Right hindlimb (tissue), 1 donor: ENCODE results near the gene ST13.
"Not testable (repeated sequence)": the region's sequence is repeated elsewhere in the genome, so short reads cannot be mapped to it uniquely, and the experiment has no call there.

ENCODE experiments used
- DNase-seq: peaks from one replicate; pipeline ENCODE4 v3.0.0-alpha.2; 2018

The ST13 gene

DNA sequence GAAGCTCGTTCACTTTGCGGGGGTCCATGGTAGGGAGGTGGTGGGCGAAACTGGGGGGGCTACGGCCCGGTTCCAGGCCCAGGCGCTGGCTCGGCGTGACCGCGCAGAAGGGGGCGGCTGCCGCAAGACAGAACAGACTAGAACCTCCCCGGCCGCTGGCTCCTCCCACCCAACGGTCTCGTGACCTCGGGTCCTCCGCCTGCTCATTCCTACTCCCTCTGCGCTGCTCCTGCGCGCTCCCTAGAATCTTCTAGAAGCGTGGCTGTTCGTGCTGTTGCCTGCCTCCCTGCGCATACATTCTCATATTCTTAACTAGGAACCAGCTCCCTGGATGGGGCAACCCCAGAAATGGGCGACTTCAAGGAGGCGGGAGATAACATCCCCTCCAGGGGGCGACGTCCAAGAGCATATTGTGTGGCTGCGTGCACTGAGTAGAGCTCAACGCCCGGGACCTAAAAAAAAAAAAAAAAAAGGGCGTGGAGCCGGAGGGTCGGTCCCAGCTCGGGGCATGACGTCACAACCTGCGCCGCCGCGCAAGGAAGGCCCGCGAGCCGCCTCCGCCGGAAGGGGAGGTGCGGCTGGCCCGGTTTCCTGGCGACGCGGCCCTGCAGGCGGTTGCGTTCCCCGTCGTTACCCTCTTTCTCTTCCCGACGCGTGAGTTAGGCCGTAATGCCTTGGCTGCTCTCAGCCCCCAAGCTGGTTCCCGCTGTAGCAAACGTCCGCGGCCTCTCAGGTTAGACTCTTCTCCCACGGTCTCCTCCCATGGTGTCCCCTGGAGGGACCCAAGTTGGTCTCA lies at the start of gene ST13, which contains the start of gene XPNPEP3:
Gene ST13 (minus strand): TSS at position 127 of the 796 bp plus-strand sequence. CDS start 99 bp downstream, at position 28.
Gene XPNPEP3 (plus strand): TSS at position 636 of the 796 bp plus-strand sequence. CDS start 34 bp downstream, at position 670.
- peak; percentile 98 for DNase-seq

DNA sequence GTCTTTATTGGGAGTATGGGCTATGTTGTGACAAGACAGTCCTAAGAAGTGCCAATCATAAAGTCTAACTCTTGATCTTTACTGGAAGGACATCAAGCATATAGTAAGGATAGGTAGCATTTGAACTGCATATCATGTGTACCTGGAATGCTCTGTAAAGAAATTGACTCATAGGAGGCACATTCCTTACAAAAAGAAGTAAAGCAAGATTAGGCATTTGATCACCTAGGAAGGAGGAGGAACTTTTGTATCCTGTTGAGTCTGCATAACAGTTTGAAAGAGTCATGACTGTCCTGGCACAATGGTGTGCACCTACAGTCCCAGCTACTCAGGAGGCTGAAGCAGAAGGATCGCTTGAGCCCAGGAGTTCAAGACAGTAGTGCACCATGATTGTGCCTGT lies 47.7 kb upstream of the ST13 start:
- DNase-seq, result no peak

DNA sequence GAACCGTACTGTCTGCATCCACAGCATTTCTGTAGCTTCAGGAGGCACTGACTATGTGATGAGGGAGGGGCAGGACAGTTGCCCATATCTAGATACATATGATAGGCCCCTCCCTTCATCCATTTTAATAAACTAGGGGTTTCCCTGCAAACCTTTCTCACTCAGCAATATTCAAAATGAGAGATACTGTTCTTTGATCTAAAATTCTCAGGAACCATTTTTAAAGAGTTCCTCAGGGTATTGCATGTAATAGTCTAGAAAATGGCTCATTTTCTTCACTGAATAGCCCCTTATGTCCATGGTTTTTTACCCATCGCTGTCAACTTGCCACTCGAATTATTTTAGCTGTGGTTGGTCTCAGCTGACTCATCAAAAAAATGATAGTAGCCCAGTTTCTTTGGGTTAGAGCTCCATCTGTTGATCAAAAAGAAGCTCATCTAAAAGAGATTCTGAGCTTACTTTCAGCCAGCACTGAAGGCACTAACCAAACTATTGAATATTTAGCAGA lies 42.5 kb upstream of the ST13 start:
- DNase-seq, result no peak

DNA sequence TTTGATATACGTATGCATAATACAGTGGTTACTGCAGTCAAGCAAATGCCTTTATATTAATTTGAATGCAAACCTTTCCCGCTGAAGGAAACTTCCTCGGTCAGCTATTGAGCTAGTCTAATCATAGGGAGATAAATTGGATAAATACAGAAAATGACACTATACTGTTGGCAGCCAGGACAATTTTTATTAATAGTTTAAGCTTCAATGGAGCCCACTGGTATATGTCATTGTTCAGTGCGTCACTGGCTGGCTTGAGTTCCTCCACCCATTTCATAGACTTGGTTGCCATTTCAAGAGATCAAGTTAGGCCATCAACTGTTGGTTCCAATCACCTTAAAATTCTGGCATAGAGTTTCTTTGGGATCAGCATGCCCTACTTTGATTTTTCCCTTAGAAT lies 38.0 kb upstream of the ST13 start:
- DNase-seq, result no peak

DNA sequence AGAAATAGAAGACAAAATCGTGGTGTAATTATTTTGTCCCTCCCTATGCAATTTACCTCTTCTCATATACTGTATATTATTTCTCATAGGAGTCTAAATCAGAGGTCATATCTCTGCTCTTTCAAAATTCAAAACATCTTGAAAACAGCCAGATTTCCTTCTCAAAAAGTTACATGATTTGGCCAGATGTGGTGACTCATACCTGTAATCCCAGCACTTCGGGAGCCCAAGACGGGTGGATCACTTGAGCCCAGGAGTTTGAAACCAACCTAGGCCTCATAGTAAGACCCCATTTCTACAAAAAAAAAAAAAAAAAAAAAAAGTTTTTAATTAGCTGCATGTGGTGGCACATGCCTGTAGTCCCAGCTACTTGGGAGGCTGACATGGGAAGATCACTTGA lies 34.4 kb upstream of the ST13 start:
- no peak for DNase-seq

DNA sequence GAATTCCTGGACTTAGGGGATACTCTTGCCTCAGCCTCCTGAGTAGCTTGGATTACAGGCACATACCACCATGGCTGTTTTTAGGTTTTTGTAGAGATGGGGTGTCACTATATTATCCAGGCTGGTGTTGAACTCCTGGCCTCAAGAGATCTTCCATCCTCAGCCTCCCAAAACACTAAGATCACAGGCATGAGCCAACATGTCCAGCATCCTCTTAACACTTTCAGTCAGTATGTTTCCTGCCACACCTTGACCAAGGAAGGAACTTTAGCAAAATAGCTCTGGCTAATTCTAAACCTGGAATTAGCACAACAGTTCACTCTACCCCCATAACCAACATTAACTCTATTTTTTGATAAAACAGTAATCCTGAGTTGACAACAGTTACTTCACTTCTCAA lies 32.7 kb upstream of the ST13 start:
- no peak for DNase-seq

DNA sequence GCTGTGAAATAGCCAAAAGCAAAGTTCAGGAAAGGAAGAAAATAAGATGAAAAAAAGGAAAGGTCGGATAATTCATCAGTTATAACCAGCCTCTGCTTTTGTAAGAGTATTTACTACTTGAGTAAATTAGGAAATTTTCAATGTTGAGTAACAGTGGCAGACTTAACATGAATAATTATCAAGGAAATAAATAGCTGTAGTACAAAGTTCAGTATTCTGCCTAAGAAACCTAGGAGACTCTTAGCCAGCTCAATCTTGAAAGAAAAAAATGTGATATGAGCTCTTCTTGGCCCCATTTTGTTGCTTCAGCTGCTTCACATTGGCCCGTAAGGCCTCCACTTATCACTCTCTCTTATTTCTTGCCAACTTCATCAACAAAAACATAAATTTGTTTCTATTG lies 22.5 kb upstream of the ST13 start:
- no peak for DNase-seq

DNA sequence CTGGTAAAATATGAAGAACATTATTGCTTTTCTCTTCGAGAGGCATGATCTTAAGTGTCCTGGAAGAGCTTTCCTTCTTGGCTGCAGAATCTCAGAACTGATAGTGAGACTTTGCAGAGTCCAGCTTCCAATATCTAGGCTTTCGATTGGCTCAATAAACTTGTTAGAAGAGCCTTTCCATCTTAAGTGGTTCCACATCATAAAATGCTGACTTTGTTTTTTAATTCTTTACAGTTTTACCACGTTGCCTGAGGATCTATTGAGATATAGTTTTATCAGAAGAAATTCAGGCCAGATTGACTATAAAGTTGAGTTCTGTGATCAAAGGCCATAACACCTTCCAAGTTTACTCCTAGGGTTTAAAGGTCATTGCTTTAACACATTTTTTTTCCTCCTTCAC lies 21.0 kb upstream of the ST13 start:
- DNase-seq, result no peak

DNA sequence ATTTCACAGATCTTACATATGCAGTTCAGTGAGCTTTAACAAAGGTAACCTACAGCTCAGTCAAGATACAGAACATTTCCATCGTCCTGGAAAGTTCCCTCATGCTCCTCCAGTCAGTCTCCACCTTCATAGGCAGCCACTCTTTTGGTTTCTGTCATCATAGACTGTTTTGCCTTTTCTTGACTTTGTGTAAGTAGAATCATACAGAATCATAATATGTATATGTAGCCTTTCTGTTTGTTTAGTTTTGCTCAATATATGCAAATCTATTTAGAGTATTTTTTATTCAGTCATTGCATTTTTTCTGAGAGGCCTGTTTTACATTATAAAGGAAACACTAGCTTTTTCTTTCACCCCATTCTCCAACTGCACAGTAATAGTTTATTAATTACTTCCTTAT lies 20.5 kb upstream of the ST13 start:
- DNase-seq, result no peak

DNA sequence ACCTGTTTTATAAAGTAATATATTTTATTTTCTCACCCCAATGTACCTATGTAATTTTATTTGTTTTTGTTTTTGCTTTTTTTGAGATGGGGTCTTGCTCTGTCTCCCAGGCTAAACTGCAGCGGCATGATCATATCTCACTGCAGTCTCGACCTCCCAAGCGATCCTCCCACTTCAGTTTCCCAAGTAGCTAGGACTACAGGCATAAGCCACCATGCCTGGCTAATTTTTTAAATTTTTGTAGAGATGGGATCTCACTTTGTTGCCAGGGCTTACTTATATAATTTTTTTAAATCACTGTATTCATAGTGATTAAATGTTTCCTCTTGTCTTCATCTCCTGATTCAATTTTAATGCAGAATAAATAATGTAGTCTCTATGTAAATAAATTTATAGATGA lies 18.7 kb upstream of the ST13 start:
- no peak for DNase-seq

DNA sequence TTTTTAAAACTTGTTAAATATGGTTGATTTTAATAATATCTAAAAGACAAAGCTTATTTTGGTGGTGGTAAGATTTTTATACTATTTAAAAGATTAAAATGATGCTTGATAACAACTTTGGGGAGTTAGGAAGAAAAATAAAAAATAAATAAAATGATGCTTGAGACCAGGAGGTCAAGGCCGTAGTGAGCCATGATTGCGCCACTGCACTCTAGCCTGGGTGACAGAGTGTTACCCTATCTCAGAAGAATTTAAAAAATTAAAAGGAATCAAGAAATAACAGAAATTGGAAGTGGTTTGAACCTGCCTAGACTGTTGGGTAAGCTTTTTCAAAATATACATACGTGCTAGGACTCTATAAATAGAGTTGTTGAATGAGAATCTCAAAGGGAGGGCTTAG lies 17.6 kb upstream of the ST13 start:
- DNase-seq, result no peak

DNA sequence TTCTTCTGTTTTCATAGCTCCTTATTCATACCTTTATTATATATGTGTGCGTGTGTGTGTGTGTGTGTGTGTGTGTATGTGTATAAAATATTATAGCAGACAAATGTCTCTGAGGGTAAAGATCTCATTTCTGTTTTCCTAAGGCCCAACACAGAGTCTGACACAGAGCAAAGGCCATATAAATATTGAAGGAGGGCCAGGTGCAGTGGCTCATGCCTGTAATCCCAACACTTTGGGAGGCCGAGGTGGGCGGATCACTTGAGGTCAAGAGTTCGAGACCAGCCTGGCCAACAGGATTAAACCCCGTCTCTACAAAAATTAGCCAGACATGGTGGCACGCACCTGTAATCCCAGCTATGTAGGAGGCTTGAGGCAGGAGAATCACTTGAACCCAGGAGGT lies 11.9 kb upstream of the ST13 start:
- DNase-seq, result not testable (repeated sequence)

DNA sequence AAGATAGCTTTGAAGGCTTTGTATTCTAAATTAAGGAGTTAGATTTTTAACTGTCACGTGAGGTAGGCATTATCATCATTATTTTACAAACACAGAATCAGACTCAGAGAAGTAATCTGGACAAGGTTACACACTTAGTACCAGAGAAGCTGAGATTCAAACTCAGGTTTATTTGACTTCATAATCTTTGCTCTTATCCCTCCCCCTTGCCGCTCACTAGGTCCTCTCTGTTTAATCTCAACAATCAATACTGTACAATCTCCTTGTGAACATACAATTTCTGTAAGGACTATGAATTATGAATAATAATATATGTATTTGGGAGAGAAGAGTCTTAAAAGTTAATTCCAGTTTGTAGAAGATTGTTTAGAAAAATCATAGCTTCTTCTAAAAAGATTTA lies 10.7 kb upstream of the ST13 start:
- DNase-seq, result no peak

DNA sequence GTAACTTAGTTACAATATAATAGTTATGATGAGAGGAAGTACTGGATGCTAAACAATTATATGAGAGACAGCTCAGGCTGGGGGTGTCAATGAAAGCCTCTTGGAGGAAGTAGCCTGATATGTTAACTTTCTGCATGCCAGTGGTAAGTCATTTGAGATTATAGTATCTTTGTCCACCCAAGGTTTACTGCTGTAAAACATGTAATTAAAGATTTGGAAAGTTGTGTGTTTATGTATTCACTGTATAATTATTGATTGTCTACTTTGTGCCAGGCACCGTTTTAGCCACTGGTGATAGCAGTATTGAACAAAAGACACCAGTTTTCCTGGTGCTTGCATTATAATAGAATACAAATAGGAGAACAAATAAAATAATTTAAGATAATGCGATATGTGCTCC lies 6.1 kb upstream of the ST13 start:
- no peak for DNase-seq

DNA sequence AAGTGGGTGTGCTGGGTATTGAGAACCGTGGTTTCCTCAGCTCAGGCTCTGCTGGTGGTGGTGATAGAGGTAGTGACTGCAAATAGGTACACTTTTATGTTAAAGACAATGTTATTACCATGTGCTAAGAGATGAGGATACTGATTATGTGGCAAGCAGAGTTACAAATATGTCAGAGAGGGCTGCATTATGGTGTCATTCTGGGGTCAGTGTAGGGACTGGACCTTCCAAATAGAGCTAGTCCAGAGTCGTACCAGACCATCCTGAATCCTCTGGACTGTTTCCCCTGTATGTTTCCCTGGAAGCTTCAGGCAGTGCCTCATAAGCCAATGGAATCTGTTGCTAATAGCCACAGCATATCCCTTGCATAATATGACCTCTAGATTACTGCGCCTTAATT lies 5.6 kb upstream of the ST13 start, which contains the start of gene DNAJB7:
Gene DNAJB7 (minus strand): TSS at position 101 of the 400 bp plus-strand sequence. CDS start 119 bp downstream, outside the sequence.
- no peak for DNase-seq

DNA sequence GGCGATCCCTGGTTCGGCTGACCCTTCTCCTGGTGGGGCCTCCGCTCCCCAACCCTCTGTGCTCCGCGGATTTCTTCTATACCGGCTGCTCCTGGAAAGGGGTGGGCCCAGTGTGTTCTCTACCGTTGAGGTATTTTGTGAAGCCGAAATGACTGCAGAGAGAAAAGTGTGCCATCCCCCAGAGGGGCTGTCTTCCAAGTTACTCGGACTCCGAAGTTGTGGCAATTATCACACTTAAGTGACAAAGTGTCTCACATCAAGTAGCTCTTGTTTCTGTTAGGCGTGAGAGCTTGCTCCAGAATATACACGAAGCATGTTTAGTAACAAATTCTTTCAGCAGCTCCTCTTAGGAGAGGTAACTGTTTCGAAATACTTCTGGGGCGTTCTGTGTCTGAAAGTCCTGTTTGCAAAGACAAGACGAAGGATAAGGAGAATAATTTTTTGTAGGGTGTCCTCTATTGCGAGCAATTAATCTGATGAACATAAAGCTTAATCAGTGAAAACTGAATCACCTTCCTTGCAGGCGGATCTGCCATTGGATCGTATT lies 943 bp upstream of the ST13 start:
- DNase-seq, result no peak

DNA sequence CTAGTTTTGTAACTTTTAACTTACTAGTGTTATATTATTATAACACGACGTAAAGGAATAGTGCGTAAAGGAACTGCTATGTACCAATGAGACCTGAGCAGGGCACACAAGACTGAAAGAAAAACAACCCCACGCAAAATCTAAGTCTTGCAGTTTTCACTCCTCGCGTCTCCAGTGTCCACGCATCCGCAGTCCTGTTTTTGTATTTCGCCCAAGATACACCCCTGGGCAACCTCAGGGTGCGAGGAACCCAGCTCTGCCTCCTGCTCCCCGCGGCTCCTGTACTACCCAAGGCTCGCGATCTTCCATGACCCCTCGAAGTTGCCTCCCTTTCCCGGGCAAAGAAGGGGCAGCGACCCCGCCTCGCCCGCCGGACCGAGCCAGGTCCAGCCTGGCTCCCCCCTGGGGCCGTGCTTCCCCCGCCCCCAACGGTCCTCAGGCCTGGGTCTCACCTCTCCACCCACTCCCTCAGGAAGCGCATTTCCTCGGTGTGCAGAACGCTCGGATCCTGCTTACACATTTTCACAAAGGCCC lies 393 bp downstream of the ST13 start:
- DNase-seq, result no peak

DNA sequence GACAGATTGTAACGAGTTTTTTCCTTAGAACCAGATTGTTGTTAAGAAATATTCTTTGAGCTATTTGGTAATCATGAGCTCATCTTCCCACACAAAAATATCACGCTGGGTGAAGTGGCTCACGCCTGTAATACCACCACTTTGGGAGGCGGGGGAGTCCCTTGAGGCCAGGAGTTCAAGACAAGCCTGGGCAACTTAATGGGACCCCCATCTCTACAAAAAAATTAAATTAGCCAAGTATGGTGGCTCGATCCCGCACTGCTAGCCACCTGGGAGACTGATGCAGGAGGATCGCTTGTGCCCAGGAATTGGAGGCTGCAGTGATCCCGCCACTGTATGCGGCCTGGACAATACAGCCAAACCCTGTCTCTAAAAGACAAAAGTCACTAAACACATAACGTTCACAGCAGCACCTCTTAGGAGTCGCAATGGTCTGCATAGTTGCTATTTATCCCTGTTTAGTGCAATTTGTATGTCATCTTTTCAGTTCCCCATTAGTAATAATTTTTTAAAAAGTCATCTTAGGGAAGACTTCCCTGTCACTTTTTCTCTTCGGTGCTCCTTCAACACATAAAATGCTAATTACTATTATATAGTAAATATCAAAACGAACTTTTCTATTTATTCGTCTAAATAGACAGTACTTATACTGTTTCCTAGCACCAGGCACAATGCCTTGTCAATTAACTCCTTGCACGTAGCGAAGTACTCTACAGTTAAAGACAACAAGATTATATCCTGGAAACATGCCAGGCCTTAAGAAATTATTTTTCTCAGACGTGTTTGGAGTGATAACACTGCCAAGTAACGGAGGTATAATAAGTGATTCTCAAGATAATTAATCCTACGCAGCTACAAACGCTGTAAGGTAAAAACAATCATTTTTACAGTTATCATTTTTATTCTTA lies 1.1 kb downstream of the ST13 start:
- DNase-seq, result no peak

DNA sequence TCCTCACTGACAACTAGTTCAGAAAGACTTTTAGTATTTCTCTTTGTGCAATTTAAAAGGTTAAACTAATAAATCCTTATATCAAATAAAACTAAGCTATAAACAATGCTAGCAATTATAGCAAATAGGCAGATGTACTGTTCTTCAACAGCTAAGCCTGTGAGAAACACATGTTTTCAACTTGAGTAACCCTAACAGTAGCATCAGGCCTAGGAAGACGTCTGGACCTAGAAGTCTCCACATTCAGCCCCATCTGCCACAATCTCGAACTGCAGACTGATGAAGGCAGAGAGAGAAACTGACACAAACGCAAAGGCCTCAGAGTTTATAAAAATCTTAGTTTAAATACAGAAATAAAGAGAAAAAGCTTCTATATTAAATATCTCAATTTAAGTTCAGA lies 2.5 kb downstream of the ST13 start:
- no peak for DNase-seq

DNA sequence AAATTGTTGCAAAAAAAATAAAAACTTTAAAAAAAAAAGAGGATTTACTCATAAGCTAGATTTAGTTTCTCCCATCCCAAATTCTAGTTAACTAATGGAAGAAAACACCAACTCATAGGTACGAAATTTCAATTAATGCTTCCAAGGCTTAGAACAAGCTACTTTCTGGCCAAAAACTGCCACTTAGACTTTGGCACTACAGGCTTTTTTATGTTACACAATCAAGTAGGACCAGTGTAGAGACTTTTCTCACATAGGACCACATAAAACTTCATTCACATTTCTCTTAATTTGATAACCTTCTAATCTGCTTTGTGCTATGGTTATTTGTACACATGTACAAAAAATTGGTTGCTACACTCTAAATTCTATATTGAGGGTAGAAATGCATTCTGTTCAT lies 3.1 kb downstream of the ST13 start:
- DNase-seq, result no peak

DNA sequence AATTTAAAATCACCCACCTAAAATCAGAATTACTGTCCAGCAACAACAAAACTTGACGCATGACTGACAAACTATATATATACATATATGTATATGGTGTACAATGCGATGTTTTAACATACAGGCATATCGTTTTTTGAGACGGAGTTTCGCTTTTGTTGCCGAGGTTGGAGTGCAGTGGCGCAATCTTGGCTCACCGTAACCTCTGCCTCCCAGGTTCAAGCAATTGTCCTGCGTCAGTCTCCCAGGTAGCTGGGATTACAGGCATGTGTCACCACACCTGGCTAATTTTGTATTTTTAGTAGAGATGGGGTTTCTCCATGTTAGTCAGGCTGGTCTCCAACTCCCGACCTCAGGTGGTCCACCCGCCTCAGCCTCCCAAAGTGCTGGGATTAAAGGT lies 10.6 kb downstream of the ST13 start:
- not testable (repeated sequence) for DNase-seq

DNA sequence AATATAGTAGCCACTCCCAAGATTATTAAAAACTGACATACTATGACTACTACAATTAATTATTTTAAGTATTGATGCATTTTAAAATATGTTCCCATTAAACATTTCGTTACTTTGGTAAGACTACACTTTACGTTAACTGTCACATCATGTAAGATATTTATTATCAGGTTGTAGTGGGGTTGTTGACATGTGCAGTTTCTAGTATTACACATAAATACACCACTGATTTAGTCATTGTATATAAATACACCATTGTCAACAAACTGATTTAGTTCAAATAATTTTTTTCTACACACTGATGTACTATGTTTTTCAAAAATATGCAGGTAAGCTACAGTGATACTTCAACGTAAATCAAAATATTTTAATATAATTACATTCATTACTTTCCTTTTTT lies 11.5 kb downstream of the ST13 start:
- no peak for DNase-seq

DNA sequence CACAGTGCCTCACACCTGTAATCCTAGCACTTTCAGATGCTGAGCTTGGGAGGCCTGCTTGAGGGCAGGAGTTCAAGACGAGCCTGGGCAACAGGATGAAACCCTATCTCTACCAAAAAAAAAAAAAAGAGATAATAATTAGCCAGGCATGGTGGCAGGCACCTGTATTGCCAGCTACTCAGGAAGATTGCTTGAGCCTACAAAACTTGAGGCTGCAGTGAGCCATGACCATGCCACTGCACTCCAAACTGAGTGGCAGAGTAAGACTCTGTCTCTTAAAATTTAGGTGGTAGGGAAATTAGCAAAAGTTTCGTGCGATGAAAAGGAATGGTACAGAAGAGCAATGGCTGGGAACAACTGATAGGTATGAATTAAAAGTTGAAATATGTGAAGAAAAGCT lies 18.0 kb downstream of the ST13 start:
- DNase-seq, result no peak
